Stimulated activated naive CD4-positive, alpha-beta T cell (primary cell): ENCODE data around the gene TSSC4.

Experiments used
- DNase-seq, 6 experiments: peaks; one replicate each; lab custom pipeline; 2025; lab: John Stamatoyannopoulos, UW

TSSC4 gene

DNA sequence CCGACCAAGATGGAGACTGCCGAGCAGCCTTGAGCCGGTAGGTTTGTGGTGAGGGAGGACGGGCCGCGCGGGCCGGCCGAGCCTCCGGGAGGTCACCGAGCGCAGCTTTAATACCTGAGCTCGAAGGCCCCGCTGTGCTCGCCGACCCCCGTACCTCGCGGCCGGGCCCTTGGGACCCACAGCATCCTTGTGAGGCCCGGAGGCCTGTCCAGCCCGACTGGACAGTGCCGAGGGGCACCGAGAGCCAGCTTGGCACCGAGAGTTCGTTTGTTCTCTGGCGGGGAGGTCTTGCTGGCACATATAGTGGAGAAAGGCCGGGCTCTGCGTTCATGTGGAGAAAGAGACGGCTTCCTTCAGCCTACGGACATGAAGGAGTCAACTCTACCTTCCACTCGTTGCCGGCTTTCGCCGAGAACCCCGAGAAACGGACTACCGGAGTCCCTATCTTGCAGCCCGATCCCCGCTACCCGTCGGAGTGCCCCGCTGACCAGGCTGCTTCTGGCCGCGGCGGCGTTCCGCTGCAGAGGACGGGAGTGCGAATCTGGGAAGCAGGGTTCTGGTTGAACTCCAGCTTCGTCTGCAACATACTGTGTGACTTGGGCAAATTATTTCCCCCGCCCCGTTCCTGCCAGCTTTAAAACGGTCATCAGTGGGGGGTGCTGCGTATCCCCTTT lies 349 bp downstream of the TSSC4 start:
- DNase-seq, result no peak

DNA sequence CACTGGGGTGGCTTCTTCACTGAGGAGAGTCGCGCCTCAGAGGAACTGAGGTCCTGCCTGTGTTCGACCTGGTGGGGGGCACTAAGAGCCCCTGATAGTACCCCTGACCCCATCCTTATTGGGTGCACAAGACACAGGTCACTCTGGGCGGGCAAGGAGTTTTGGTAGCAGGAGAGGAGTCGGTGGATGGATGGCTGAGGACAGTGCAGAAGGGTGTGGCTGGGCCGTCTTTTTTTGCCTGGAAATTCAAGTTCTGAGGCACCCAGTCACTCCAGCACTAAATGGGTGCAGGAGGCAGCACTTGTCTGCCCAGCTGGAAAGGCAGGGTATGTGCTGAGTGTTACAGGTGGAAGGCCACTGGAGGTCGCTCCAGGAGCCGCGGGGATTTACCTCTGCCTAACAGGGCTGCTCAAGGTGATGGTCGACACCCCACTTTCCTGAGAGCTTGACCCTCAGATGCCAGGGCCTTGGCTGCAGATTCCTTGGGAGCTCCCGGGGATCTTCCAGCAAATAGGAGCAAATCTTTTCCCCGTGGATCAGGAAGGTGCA lies 960 bp downstream of the TSSC4 start:
- no peak for DNase-seq

DNA sequence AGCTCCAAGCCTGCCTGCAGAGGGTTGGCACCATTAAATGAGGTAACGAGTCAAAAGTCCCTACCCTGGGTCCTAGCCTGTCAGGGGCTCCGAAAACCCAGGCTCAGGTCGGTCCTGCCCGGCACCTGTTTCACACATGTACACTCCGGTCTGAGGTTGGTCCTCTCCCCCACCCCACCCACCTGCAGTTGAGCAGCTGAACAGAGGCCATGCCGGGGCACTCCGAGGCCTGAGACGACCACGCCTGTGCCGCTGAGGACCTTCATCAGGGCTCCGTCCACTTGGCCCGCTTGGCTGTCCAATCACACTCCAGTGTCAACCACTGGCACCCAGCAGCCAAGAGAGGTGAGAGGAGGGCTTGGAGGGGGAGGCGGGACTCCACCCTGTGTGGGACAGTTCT lies 1.6 kb downstream of the TSSC4 start:
- DNase-seq, result no peak

DNA sequence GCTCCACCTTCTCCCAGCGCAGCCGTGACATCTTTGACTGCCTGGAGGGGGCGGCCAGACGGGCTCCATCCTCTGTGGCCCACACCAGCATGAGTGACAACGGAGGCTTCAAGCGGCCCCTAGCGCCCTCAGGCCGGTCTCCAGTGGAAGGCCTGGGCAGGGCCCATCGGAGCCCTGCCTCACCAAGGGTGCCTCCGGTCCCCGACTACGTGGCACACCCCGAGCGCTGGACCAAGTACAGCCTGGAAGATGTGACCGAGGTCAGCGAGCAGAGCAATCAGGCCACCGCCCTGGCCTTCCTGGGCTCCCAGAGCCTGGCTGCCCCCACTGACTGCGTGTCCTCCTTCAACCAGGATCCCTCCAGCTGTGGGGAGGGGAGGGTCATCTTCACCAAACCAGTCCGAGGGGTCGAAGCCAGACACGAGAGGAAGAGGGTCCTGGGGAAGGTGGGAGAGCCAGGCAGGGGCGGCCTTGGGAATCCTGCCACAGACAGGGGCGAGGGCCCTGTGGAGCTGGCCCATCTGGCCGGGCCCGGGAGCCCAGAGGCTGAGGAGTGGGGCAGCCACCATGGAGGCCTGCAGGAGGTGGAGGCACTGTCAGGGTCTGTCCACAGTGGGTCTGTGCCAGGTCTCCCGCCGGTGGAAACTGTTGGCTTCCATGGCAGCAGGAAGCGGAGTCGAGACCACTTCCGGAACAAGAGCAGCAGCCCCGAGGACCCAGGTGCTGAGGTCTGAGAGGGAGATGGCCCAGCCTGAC lies 2.5 kb downstream of the TSSC4 start:
- no peak for DNase-seq

DNA sequence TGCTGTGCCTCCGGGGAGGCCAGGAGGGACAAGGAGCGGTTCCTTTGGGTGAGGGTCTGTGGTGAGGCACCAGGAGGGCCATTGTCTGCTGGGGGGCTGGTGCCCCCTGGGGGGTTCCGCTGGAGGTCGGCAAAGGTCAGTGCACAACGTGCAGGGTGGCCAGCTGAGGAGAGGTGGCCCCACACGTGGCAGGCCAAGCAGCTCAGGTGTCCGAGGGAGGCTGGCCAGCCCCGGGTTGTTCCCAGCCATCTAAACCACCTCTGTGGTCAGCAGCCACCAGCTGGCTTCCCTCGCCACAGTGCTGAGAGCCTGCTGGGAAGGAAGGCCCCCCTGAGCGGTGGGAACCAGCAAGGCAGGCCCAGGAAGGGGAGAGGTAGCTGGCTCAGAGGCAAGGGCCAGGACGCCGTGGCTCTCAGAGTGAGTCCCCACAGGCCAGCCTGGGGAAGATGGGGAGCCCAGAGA lies 4.2 kb downstream of the TSSC4 start:
- DNase-seq, result no peak

DNA sequence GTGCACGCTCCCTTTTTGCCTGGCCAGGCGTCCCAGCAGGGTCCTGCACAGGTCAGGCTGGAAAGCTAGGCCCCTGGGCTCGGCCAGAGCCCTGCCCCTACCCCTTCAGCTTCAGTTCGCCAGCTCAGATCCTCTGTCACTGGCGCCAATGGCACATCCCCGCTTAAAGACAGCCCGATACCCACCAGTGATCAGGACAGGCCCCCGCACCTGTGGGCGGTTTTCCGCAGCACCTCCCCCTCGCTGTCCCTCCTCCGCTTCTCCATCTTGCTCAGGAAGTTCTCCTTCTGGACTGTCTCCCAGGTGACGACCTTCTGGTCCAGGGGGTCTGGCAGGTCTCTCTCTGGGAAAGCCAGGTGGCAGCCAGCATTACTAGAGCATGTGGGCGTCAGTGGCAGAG lies 5.9 kb downstream of the TSSC4 start:
- no peak for DNase-seq

DNA sequence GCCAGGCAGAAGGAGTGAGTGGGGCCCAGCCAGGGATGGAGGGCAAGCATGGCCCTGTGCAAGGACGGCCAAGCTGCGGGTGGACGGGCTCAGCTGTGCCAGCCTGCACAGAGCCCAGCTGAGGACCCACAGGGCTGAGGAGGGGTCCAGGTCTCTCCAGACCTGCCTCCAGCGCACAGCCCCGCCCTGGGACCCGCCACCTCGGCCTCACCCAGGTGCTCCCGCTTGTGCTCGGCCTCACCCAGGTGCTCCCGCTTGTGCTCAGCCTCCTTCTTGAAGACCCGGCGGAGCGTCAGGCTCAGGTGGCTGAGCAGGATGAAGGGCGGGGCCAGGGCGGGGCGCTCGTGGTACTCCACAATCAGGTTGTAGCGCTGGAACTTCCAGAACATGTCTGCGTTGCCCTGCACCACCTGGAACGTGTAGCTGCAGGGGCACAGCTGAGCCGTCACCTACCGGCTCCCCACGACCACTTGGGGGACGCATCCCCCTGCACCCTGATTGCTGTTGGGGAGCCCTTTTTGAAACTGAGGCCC lies 6.4 kb downstream of the TSSC4 start:
- no peak for DNase-seq

DNA sequence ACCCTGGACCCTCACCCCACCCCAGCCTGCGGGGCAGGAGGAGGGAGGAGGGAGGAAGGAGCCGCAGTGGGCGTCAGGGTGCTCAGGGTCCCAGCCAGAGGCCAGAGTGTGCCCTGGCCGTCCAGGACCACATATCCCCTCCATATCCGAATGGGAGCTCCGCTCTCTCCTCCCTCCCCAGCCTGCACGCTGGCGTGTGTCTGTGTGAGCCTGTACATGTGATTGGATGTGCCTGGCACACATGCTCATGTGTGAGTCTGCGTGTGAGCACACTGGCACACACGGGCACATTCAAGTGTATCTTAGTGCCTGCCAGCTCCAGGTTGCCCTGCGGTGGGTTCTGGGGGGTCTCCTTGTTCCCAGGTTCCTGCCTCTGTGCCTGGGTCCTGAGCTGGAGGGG lies 8.1 kb downstream of the TSSC4 start:
- no peak for DNase-seq

DNA sequence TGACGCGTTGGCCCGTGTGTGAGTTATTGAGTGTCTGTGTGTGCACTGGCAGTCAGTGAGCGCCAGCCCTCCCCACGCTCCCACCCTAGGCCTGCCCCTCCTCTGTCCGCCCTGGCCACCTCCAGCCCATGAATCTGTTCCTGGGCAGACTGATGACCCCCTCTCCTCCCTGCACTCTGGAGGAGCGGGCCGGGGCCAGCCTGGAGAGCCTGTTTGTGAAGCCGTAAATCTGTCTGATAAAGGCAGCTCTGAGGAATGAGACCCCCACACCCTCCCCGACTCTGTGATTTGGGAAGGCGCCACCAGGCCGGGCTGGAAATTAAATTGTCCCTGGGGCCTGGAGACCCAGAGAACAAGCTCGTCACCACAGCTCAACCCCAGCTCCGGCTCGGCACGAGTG lies 8.6 kb downstream of the TSSC4 start:
- DNase-seq, result no peak

DNA sequence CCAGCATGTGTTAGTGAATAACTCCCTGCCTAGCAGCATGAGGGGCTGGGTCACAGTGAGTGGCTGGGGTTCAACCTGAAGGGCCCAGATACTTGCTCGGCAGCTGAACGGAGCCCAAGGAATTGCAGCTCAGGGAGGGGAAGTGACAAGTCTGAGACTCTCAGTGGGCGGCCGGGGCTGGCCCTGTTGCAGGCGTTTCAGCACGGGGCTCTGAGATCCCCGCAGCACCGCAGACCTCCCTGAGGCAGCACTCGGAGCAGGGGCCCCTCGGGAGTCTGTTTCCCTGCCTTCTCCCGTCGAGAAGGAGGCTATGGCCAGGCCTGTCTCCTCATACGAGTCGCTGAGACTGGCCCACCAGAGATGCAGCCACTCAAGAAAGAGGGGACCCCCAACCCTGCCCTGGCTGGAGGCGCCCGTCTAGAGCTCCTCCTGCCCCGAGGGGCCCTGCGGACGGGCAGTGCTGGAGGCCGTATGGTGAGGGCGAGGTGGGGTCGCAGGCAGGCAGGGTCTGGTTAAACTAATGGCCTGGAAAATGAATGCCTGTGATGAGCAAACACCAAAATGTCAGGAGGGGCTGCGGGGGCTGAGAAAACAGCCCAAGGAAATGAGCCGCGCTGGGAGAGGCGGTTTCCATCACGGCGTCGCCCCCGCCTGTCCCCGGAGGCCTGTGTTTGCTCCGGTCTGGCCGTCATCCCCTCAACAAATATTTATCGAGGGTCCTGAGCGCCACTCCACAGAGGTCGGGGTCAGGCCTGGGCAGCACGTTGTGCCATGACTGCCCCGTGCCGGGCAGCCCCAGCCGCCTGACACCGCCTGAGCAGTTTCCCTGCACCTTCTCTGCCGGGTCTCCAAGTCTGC lies 9.3 kb downstream of the TSSC4 start:
- DNase-seq, result no peak

DNA sequence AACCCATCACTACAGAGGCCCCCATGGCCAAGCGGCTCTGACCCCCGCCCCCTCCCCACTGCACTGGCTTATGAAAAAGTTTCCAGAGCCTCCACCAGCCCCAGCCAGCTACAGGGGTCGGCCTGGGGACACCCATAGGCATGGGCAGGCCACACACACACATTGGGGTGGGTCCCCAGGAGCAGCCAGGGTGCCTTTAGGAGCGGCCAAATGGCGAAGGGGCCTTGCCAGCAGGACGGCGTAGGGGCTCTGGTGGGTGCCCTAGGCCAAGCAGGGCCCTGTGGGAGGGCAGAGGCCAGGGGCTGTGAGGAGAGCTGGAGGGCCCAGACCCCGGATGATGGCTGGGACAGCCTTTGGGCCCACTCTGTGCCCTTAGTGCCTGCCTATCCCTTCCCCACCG lies 10.1 kb downstream of the TSSC4 start:
- DNase-seq, result no peak

DNA sequence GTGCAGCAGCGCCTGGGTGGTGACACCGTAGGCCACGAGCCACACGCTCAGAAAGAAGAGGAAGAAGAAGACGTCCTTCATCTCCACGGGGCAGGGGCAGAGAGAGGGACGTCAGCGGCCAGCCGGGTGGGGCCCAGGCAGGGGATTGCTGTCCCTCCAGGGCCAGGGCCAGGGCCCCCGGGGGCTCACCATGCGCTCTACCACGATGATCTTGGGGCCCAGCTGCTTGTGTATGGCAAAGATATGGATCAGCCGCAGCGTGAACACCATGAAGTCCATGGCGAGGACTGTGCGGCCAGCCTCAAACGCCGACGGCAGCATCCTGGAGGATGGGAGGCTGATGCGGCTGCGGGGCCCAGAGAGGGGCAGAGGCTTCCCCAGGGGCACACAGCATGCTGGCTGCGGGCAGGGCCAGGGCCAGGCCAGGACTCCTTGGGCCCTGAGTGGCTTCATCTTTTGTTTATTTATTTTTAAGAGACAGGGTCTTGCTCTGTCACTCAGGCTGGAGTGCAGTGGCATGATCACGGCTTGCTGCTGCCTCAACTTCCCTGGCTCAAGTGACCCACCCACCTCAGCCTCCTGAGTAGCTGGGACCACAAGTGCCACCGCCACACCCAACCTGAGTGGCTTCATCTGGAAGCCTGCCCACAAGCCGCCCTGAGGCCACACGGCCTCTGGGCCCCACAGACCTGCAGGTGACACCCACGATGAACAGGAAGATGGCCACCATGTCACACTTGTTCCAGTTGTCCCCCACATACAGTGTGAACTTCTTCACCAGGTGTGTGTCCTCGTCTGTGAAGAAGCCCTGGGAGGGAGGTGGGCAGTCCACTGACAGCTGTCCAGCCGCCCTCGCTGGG lies 11.1 kb downstream of the TSSC4 start:
- DNase-seq, result no peak

DNA sequence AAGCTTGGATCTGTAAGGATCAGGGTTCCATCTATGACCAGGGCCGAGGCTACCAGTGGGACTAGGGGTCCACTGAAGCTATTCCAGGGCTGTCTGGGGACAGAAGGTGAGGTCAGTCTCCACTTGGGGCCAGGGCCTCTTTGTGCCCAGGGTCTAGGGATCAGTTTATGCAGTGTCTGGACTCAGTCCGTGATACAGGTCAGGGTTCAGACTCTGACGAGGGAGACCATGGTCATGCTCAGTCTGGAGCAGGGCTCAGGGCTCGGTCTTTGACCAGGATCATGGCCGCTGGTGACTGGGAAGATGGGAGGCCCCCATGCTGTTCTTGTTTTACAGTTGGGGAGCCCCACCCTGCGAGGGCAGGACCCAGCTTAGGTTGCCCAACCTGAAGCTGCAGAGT lies 11.8 kb downstream of the TSSC4 start:
- no peak for DNase-seq

DNA sequence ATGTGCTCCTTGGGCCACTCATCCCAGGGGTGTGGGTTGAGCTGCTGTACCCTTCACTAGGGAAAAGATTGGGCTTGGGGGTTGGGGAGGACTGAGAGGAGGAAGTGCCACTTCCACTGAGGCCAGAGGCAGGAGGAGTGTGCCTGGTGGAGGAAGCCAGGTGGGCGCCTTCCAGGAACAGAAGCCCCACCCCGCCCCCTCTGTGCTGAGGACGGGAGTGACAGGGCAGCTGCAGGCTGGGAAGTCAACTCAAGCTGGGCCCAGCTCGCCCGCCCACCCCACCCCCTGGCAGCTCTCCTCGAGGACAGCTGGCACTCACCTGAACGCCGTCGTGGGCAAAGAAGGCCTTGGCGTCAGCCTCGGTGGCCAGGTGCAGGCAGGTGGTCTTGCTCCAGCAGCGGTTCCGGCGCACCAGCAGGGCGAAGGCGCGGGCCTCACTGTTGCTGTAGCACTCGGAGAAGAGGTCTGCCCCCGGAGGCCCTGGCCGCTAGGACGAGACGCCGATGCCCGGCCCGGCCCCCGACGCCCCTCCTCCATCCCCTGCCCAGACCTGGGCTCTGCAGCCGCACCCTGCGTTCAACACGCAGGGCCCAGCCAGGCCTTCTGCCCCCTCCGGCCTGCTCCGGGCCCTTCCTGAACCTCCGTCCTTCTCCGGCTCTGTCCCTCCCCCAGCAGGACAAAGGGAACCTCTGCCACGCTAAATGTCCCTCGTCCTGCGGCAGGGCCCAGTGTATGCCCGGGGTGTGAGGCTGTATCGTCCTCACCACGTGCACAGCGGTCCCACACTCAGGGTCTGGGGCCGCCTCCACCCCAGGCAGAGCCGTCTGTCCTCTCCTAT lies 13.4 kb downstream of the TSSC4 start:
- DNase-seq, result no peak

DNA sequence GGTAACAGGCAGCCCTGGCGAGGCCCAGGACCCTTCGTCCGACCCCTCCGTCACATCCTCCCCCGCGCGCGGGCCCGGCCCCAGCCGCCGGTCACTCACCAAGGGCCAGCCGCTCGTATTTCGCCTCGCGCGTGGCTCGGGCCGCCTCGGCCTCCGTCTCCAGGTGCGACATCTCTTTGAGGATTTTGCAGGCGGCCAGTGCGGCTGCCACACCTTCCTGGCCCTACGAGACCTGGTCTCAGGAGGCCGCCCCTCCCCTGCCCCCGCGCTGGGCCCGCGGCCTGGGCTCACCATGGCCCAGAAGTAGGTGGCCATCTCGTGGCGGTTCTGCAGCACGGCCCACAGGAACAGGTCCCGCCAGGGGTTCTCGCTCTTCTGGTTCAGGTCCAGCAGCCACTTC lies 14.1 kb downstream of the TSSC4 start:
- no peak for DNase-seq

DNA sequence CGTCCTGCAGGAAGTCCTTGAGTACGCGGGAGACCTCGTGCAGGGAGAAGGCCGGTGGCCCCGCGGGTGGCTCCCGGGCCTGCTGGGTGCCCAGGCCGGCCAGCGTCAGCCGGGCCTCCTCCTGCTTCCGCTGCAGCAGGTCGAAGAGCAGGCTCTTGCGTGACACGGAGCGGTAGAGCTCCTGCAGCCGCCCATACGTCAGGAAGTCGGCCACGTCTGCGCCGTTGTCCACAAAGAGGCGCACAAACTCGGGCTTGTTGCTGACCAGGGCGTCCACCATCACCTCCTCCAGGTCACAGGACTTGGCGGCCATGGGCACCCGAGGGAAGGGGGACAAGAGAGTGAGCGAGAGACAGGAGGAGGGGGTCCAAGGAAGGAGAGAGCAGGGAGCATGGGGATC lies 14.6 kb downstream of the TSSC4 start:
- no peak for DNase-seq

DNA sequence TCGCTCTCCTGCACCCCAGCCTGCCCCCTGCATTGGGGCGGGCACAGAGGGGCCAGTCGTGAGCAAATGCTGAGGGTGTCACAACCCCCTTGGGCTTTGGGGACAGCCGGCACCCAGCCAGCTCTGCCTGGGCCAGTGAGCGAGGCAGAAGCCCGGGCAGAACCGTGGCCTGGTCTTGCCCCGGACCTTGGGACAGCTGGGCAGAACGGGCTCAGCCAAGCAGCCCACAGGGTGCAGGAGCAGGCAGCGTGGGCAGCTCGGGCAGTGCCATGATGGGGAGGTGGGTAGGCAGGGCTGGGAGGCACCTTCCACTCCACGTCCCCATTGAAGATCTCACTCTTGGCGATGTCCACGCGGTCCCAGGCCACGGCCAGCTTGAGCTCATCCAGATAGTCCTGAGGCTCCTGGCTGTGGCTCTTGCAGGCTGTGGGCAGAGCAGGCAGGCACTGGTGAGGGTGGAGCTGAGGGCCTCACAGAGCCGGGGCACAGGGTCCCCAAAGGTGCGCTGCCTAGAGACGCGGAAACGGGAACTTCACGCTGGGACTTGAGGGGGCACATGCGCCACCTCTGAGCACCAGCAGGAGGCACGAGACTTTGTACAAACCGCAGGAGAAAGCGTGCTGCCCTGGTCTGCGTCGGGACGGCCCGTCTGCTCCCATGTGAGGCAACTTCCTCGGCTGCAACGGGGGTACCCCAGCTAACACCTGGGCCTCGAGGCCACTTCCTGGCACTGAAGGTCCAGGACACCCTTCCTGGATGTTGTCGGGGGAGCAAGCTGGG lies 15.2 kb downstream of the TSSC4 start:
- no peak for DNase-seq

DNA sequence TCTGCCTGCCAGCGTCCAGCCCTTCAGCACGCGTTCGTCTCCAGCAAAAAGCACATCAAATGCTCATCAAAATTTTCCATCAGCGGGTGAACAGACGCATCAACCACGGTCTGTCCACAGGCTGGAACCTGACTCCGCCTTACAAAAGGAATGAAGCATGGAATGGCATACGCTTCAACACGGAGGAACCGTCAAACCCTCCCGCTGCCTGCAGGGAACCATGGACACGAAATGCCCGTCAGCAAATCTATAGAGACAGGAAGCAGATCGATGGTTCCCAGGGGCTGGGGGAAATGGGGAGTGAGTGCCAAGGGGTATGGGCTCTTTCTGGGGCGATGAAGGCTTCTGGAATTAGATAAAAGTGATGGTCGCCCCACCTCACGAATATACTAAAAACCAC lies 16.2 kb downstream of the TSSC4 start:
- no peak for DNase-seq

DNA sequence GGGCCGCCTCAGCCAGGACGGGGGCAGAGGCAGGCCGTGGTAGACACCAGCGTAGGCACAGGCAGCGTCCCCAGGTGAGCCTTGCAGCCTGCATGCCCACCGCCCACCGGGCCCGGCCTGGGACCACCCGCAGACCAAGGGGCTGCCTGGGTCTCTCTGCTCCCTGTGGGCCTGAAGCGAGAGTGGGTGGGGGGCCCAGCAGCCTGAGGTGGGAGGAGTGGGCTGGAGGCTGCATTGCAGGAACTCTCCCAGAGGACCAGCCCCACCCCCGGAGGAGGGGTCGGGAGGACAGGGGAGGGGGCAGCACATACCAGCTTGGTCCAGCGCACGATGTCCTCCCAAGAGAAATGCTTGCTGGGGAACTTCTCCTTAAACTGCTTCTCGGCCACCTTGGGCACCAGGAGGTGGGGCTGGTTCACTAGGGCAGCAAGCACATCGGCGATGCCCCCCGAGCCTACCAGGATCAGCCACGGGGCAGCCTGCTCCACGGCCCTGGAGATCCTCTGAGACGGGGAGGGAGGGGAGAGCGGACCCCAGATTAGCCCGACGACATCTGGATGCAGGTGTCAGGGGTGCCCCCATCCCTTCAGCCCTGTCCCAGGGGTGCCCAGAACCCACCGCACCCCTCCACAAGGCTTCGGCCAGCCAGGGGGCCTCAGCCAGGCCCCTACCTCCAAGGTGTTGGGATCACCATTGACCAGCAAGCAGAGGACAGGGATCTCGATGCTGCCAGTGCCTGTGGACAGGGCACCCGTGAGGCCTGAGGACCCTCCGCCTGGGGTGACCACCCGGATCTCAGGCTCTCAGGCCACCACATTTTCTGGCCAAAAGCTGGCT lies 17.5 kb downstream of the TSSC4 start:
- DNase-seq, result no peak
